ENCODE results near the gene RAB11FIP4. TPM values are rescaled to one million over a fixed set of nuclear protein-coding genes. Genes with fewer than 3 reads are reported as not detected.

RAB11FIP4 gene
- total and polyA plus RNA-seq, 2 donors (not counting 3 experiments of a cell fraction or from before 2014, with no cell fraction given), result 0.08 to 0.38 TPM

DNA sequence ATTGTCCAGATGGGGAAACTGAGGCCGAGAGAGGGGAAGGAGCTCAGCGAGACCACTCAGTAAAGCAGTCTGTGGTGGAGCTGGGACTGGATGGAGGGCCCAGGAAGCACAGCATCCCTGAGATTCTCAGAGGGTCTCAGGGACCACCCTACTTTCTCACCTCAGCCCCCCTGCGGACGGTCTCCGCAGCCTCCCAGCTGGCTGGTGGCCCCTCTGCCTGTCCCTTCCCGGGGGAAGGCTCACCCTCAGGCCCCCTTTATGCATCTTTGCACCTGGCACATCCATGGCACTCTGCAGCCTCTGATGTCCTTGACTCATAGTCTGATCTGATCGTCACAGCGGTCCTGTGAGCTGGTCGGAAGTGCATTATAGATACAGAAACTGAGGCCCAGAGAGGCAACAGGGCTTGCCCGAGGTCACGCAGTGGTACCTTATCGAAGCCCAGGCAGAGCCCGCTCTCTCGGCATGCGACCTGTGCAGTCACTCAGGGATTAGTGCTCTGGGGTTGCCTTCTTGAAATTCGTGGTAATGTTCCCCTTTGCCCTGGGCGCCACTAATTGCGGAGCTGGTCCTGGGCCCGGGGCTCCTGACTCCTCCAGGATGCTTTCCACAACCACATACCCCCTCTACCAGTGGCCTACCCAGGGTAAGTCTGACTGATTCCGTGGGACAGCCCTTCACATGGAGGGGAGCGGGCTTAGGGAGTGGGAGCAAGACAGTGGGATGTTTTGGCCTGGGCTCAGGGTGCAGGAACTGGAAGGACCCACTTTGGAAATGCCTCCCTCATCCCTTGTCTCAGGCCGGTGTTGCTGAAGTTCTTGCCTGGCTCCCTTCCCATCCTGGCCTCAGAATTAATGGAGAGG, 24.4 kb downstream of the RAB11FIP4 start:
- H3K4me3 ChIP-seq (replicated peaks in 1 of 3; ENCODE audit: insufficient read depth in 1 of 3, low read depth in 1 of 3, low read length in 3 of 3), result no peak overlapping the region
- no peak overlapping the region for H3K4me2 ChIP-seq (ENCODE audit: insufficient read depth, low read length)
- H3K36me3 ChIP-seq (ENCODE audit: control insufficient read depth in 2 of 2, extremely low read depth in 1 of 2, insufficient read depth in 2 of 2, low read length in 2 of 2), result no peaks in the 10 kb centered on the region
- H2AFZ ChIP-seq (ENCODE audit: low read depth, low read length), result no peak overlapping the region
- ChIA-PET CTCF (no interaction called here), POLR2A (no interaction called here)
- BruUV-seq (replicated peaks), result no TSS peak
- H3K27ac ChIP-seq (ENCODE audit: insufficient read depth, low read depth, low read length), result no peak overlapping the region
- H3K4me1 ChIP-seq (ENCODE audit: control insufficient read depth, extremely low read depth, insufficient read depth, low read length), result no peaks in the 10 kb centered on the region
- H4K20me1 ChIP-seq (replicated peaks; ENCODE audit: control insufficient read depth, extremely low read depth, insufficient read depth, low read length), result no peaks in the 10 kb centered on the region
- dilution Hi-C loops (cut with MboI; ENCODE audit: extremely low pct_ligation_motif_present, low sequenced_read_pairs) (no loop called here), intact Hi-C loops (cut with micrococcal nuclease) (no loop called here)
- H3K9me1 ChIP-seq (replicated peaks; ENCODE audit: control insufficient read depth, extremely low read depth, insufficient read depth, low read length), result no peaks in the 10 kb centered on the region
- no peak overlapping the region for H3K9ac ChIP-seq (replicated peaks; ENCODE audit: extremely low read depth, insufficient read depth, low read length)
- DNase-seq (ENCODE audit: low read depth, low spot score) (no peak), FAIRE-seq (no peak)
- peaks cover 3 to 5% of the 10 kb centered on the region in 2 experiments for H3K27me3 ChIP-seq (ENCODE audit: control insufficient read depth in 2 of 2, insufficient read depth in 2 of 2, low read length in 2 of 2)
- no peaks in the 10 kb centered on the region for H3K9me3 ChIP-seq (replicated peaks; ENCODE audit: control insufficient read depth, insufficient read depth, low read length)
- H3K79me2 ChIP-seq (ENCODE audit: control insufficient read depth, insufficient read depth, low read length), result no peaks in the 10 kb centered on the region
- no peak for TF ChIP-seq POLR2AphosphoS5 (IDR thresholded peaks at IDR 0.05; ENCODE audit: insufficient read depth, low read depth, low read length)
- TF ChIP-seq POLR2A (IDR thresholded peaks at IDR 0.05; ENCODE audit: low read depth, low read length), result no peak
- no peak for TF ChIP-seq MAX (IDR thresholded peaks at IDR 0.05; ENCODE audit: insufficient read depth, insufficient read length)
- no peak for TF ChIP-seq EZH2 (IDR thresholded peaks at IDR 0.05; ENCODE audit: borderline replicate concordance, low read depth, low read length, severe bottlenecking)
- no peak for TF ChIP-seq FOS (IDR thresholded peaks at IDR 0.05; ENCODE audit: borderline replicate concordance, insufficient read depth, low read length)
- no peak for TF ChIP-seq MYC (IDR thresholded peaks at IDR 0.05; ENCODE audit: low read depth, low read length)
- TF ChIP-seq, protein P1, sequence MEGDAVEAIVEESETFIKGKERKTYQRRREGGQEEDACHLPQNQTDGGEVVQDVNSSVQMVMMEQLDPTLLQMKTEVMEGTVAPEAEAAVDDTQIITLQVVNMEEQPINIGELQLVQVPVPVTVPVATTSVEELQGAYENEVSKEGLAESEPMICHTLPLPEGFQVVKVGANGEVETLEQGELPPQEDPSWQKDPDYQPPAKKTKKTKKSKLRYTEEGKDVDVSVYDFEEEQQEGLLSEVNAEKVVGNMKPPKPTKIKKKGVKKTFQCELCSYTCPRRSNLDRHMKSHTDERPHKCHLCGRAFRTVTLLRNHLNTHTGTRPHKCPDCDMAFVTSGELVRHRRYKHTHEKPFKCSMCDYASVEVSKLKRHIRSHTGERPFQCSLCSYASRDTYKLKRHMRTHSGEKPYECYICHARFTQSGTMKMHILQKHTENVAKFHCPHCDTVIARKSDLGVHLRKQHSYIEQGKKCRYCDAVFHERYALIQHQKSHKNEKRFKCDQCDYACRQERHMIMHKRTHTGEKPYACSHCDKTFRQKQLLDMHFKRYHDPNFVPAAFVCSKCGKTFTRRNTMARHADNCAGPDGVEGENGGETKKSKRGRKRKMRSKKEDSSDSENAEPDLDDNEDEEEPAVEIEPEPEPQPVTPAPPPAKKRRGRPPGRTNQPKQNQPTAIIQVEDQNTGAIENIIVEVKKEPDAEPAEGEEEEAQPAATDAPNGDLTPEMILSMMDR (IDR thresholded peaks at IDR 0.05; ENCODE audit: extremely low read depth in 1 of 2, insufficient read depth in 1 of 2, low read depth in 1 of 2, low read length in 2 of 2), result no peak
- TF ChIP-seq JUN (IDR thresholded peaks at IDR 0.05; ENCODE audit: borderline replicate concordance, insufficient read depth, insufficient read length, low read depth), result no peak
- TF ChIP-seq GATA2 (IDR thresholded peaks at IDR 0.05; ENCODE audit: insufficient read depth, insufficient read length, low read depth, low read length), result no peak
